ENCODE measurements around the gene HPS3.

The HPS3 gene

GRCh38 chr3:149122721-149123578 lies 6.5 kb upstream of the HPS3 start:
- no peak for DNase-seq

GRCh38 chr3:149128821-149129220 lies 617 bp upstream of the HPS3 start:
- DNase-seq: no peak

- DNase-seq: no peak
Observed at GRCh38 chr3:149131589-149131988, 2.2 kb downstream of the HPS3 start.

GRCh38 chr3:149134575-149134974 lies 5.1 kb downstream of the HPS3 start:
- DNase-seq: no peak

- DNase-seq: no peak
Observed at GRCh38 chr3:149142682-149143081, 13.2 kb downstream of the HPS3 start.

- DNase-seq: no peak
Observed at GRCh38 chr3:149145356-149145755, 15.9 kb downstream of the HPS3 start.

- DNase-seq: no peak
Observed at GRCh38 chr3:149145974-149146373, 16.5 kb downstream of the HPS3 start.

GRCh38 chr3:149150436-149150835 lies 21.0 kb downstream of the HPS3 start:
- DNase-seq: no peak

- no peak for DNase-seq
Observed at GRCh38 chr3:149151843-149152242, 22.4 kb downstream of the HPS3 start.

GRCh38 chr3:149152420-149152819 lies 23.0 kb downstream of the HPS3 start:
- no peak for DNase-seq

GRCh38 chr3:149153402-149153801 lies 24.0 kb downstream of the HPS3 start:
- no peak for DNase-seq

- no peak for DNase-seq
Observed at GRCh38 chr3:149160754-149161300, 31.4 kb downstream of the HPS3 start.

GRCh38 chr3:149162007-149162406 lies 32.6 kb downstream of the HPS3 start:
- no peak for DNase-seq

GRCh38 chr3:149163066-149163465 lies 33.6 kb downstream of the HPS3 start:
- DNase-seq: no peak

- DNase-seq: no peak
Observed at GRCh38 chr3:149167898-149168297, 38.5 kb downstream of the HPS3 start.

GRCh38 chr3:149170672-149171071 lies 41.2 kb downstream of the HPS3 start:
- DNase-seq: no peak

- DNase-seq: no peak
Observed at GRCh38 chr3:149174901-149175300, 45.5 kb downstream of the HPS3 start.

- no peak for DNase-seq
Observed at GRCh38 chr3:149177122-149177521, 47.7 kb downstream of the HPS3 start.

- no peak for DNase-seq
Observed at GRCh38 chr3:149179220-149179619, 49.8 kb downstream of the HPS3 start.

- DNase-seq: no peak
Observed at GRCh38 chr3:149180057-149180573, 50.7 kb downstream of the HPS3 start.

GRCh38 chr3:149181182-149181581 lies 51.7 kb downstream of the HPS3 start:
- DNase-seq: no peak

- no peak for DNase-seq
Observed at GRCh38 chr3:149186219-149186618, 56.8 kb downstream of the HPS3 start.

- no peak for DNase-seq
Observed at GRCh38 chr3:149186721-149187120, 57.3 kb downstream of the HPS3 start.

GRCh38 chr3:149188494-149188893 lies 59.1 kb downstream of the HPS3 start:
- no peak for DNase-seq

All from effector CD4-positive, alpha-beta T cell (primary cell).